T-helper 1 cell treated with Interleukin-12 subunit alpha and Interleukin-12 subunit beta and Interleukin-4 antibody, amounts not matched to agents 30 ng/mL and 1 ng/mL, for 36 hours (primary cell): Measurements from ENCODE around the gene PPCDC. TPM values are rescaled to one million over a fixed set of nuclear protein-coding genes. Genes with fewer than 3 reads are reported as not detected.
"Not testable (repeated sequence)": the region's sequence is repeated elsewhere in the genome, so short reads cannot be mapped to it uniquely, and the experiment has no call there.

Source experiments
- intact Hi-C: fragments of 100-400 bp; cut with micrococcal nuclease; formaldehyde crosslinking; loops from one replicate; pipeline ENCODE4 v1.15.1; 2024
- total RNA-seq: library from RNA; stranded (reverse); gene quantifications from 2 replicates; pipeline ENCODE4 v1.2.3, GENCODE V29; 2022

The PPCDC gene
- total RNA-seq, 1 donor from 2014 or later: 41.3 TPM

- intact Hi-C loops: loop anchor here (2.0 to 5.0 kb wide), 2 partner anchors 133 to 386 kb away; partner anchors contain the start of gene SIN3A
Measured at GRCh38 chr15:75065851-75066509, 42.6 kb downstream of the PPCDC start.

- intact Hi-C loops: loop anchor here (1.0 to 5.0 kb wide), 7 partner anchors 10 to 385 kb away; partner anchors contain the start of gene SIN3A
Measured at GRCh38 chr15:75067123-75067830, 43.9 kb downstream of the PPCDC start.

GRCh38 chr15:75068748-75069147, 45.4 kb downstream of the PPCDC start:
- intact Hi-C loops: loop anchor here (5.0 kb wide), 1 partner anchor 384 kb away; the partner anchor contains the start of gene SIN3A

GRCh38 chr15:75069301-75069925, 46.0 kb downstream of the PPCDC start:
- intact Hi-C loops: loop anchor here (5.0 kb wide), 1 partner anchor 383 kb away; the partner anchor contains the start of gene SIN3A

GRCh38 chr15:75070674-75071073, 47.3 kb downstream of the PPCDC start:
- intact Hi-C loops: no loop called here

GRCh38 chr15:75073197-75073596, 49.8 kb downstream of the PPCDC start:
- intact Hi-C loops: no loop called here

GRCh38 chr15:75076277-75076676, 52.9 kb downstream of the PPCDC start:
- intact Hi-C loops: loop anchor here (2.0 kb wide), 1 partner anchor 55 kb away; no protein-coding TSS in a partner anchor

GRCh38 chr15:75077551-75077961, 54.2 kb downstream of the PPCDC start:
- intact Hi-C loops: loop anchor here (1.0 to 2.0 kb wide), 2 partner anchors 10 to 53 kb away; no protein-coding TSS in a partner anchor

- intact Hi-C loops: no loop called here
Measured at GRCh38 chr15:75081150-75081549, 57.8 kb downstream of the PPCDC start.

- intact Hi-C loops: no loop called here
Measured at GRCh38 chr15:75082689-75083088, 59.3 kb downstream of the PPCDC start.

GRCh38 chr15:75085708-75086107, 62.3 kb downstream of the PPCDC start:
- intact Hi-C loops: not testable (repeated sequence)

- intact Hi-C loops: no loop called here
Measured at GRCh38 chr15:75089456-75090387, 66.3 kb downstream of the PPCDC start.

- intact Hi-C loops: no loop called here
Measured at GRCh38 chr15:75090388-75090734, 67.0 kb downstream of the PPCDC start.

GRCh38 chr15:75091814-75092213, 68.4 kb downstream of the PPCDC start:
- intact Hi-C loops: no loop called here

GRCh38 chr15:75094961-75095478, 71.6 kb downstream of the PPCDC start:
- intact Hi-C loops: not testable (repeated sequence)

GRCh38 chr15:75095594-75095993, 72.2 kb downstream of the PPCDC start:
- intact Hi-C loops: no loop called here

GRCh38 chr15:75097939-75098338, 74.5 kb downstream of the PPCDC start:
- intact Hi-C loops: no loop called here

GRCh38 chr15:75098404-75098803, 75.0 kb downstream of the PPCDC start:
- intact Hi-C loops: no loop called here
